HL-60/S4 treated with phorbol 12-myristate 13-acetate at 8.2 ng/mL for 4 days and 3 days (cell line): ENCODE measurements around the gene ZNF462.

ENCODE experiments used
- in situ Hi-C: fragments of 300-500 bp; cut with MboI; formaldehyde crosslinking; loops from 2 replicates; pipeline ENCODE4 v1.15.0; 2022; ENCODE audit warnings: low sequenced_read_pairs

Gene ZNF462

GRCh38 chr9:107049046-107049802 lies 186.3 kb downstream of the ZNF462 start:
- in situ Hi-C loops = no loop called here

GRCh38 chr9:107049803-107050184 lies 186.8 kb downstream of the ZNF462 start:
- in situ Hi-C loops = no loop called here

- in situ Hi-C loops = no loop called here
Measured at GRCh38 chr9:107051392-107051791, 188.4 kb downstream of the ZNF462 start.

GRCh38 chr9:107054146-107054545 lies 191.2 kb downstream of the ZNF462 start:
- in situ Hi-C loops = no loop called here

GRCh38 chr9:107059220-107059619 lies 196.3 kb downstream of the ZNF462 start:
- in situ Hi-C loops = no loop called here

- in situ Hi-C loops = no loop called here
Measured at GRCh38 chr9:107060062-107060461, 197.1 kb downstream of the ZNF462 start.
